ENCODE results near the gene TFAP2C. TPM values are rescaled to one million over a fixed set of nuclear protein-coding genes. Genes with fewer than 3 reads are reported as not detected.

TFAP2C gene
- total RNA-seq, 4 donors from 2014 or later, result 0.20 to 2.1 (median 0.96) TPM

- Histone ChIP-seq H3K27ac (no peak overlapping the region), H3K4me1 (no peaks in the 10 kb centered on the region), H3K36me3 (no peaks in the 10 kb centered on the region), H3K9me3 (no peaks in the 10 kb centered on the region), H3K27me3 (no peaks in the 10 kb centered on the region), H3K4me3 (no peak overlapping the region)
- no peak for DNase-seq (ENCODE audit: low spot score in 2 of 2)
- TF ChIP-seq POLR2A (IDR thresholded peaks at IDR 0.05) (no peak), EP300 (IDR thresholded peaks at IDR 0.05) (no peak), CTCF (IDR thresholded peaks at IDR 0.05) (no peak)
- 37 to 54% methylated on average over 10 of the region's 10 CpGs for WGBS, 2 donors
These were observed 47.6 kb downstream of the TFAP2C start for GRCh38 chr20:56676679-56677078.

- TF ChIP-seq POLR2A (IDR thresholded peaks at IDR 0.05) (no peak), EP300 (IDR thresholded peaks at IDR 0.05) (no peak), CTCF (IDR thresholded peaks at IDR 0.05) (no peak)
These were observed 54.2 kb downstream of the TFAP2C start for GRCh38 chr20:56683077-56683865.

GRCh38 chr20:56685879-56686278 is 56.8 kb downstream of the TFAP2C start:
- Histone ChIP-seq H3K9me3 (no peaks in the 10 kb centered on the region), H3K27me3 (no peaks in the 10 kb centered on the region), H3K36me3 (no peaks in the 10 kb centered on the region), H3K4me3 (no peak overlapping the region), H3K27ac (no peak overlapping the region), H3K4me1 (no peaks in the 10 kb centered on the region)
- DNase-seq (ENCODE audit: low spot score in 2 of 2), result no peak
- TF ChIP-seq CTCF (IDR thresholded peaks at IDR 0.05), result no peak
- TF ChIP-seq EP300 (IDR thresholded peaks at IDR 0.05), result no peak
- no peak for TF ChIP-seq POLR2A (IDR thresholded peaks at IDR 0.05)
- WGBS, 2 donors, result 32 to 46% methylated on average over 16 of the region's 16 CpGs

More at GRCh38 chr20:56683077-56683865, 54.2 kb downstream of the TFAP2C start:
- no peak for DNase-seq (ENCODE audit: low spot score in 2 of 2)
- Histone ChIP-seq H3K27ac (no peak overlapping the region), H3K36me3 (no peaks in the 10 kb centered on the region), H3K27me3 (no peaks in the 10 kb centered on the region), H3K4me1 (no peaks in the 10 kb centered on the region), H3K4me3 (no peak overlapping the region), H3K9me3 (no peaks in the 10 kb centered on the region)
- WGBS, 2 donors, result 59 to 62% methylated on average over 11 of the region's 11 CpGs

- TF ChIP-seq EP300 (IDR thresholded peaks at IDR 0.05), result no peak
- no peak for TF ChIP-seq CTCF (IDR thresholded peaks at IDR 0.05)
- TF ChIP-seq POLR2A (IDR thresholded peaks at IDR 0.05), result no peak
- no peak overlapping the region for H3K27ac ChIP-seq
- 92 to 94% methylated on average over 7 of the region's 7 CpGs for WGBS, 2 donors
- no peaks in the 10 kb centered on the region for H3K9me3 ChIP-seq
- DNase-seq (ENCODE audit: low spot score in 2 of 2), result no peak
- H3K27me3 ChIP-seq, result no peaks in the 10 kb centered on the region
- no peak overlapping the region for H3K4me3 ChIP-seq
- no peaks in the 10 kb centered on the region for H3K4me1 ChIP-seq
- H3K36me3 ChIP-seq, result no peaks in the 10 kb centered on the region
These were observed 58.0 kb downstream of the TFAP2C start for GRCh38 chr20:56687061-56687460.

GRCh38 chr20:56688106-56688505 is 59.0 kb downstream of the TFAP2C start:
- Histone ChIP-seq H3K36me3 (no peaks in the 10 kb centered on the region), H3K4me1 (no peaks in the 10 kb centered on the region), H3K9me3 (no peaks in the 10 kb centered on the region), H3K27me3 (no peaks in the 10 kb centered on the region), H3K4me3 (no peak overlapping the region), H3K27ac (no peak overlapping the region)
- no peak for TF ChIP-seq POLR2A (IDR thresholded peaks at IDR 0.05)
- no peak for TF ChIP-seq EP300 (IDR thresholded peaks at IDR 0.05)
- TF ChIP-seq CTCF (IDR thresholded peaks at IDR 0.05), result no peak
- no peak for DNase-seq (ENCODE audit: low spot score in 2 of 2)
- 85 to 88% methylated on average over 6 of the region's 6 CpGs for WGBS, 2 donors

All from tibial nerve (tissue), 4 donors.